Vagina (tissue), 2 donors: ENCODE measurements around the gene KLC4.

Source experiments
- POLR2A ChIP-seq, 2 donors: fragments of 450-650 bp; IDR thresholded peaks; one replicate each; pipeline ENCODE4 v1.6.1; 2017; ENCODE audit warnings: antibody characterized with exemption in 2 of 2, mild to moderate bottlenecking in 2 of 2, moderate library complexity in 2 of 2
- POLR2AphosphoS5 ChIP-seq, 2 donors: sonication (generic); formaldehyde crosslinking; IDR thresholded peaks; one replicate each; pipeline ENCODE4 v1.9.0; 2017; ENCODE audit warnings: antibody characterized with exemption in 2 of 2, mild to moderate bottlenecking in 2 of 2, low read depth in 1 of 2; ENCODE audit not compliant: insufficient read depth in 1 of 2
- TF ChIP-seq, protein P1 (sequence below), 3 experiments: fragments of 450-650 bp in 2 of 3; fragments of 200-600 bp in 1 of 3; sonication (generic) in 1 of 3; IDR thresholded peaks; one replicate each; pipeline ENCODE4 v1.5.1; 2017 to 2019; ENCODE audit warnings: antibody characterized with exemption in 3 of 3, mild to moderate bottlenecking in 2 of 3, moderate library complexity in 2 of 3

- TF ChIP-seq, protein P1, sequence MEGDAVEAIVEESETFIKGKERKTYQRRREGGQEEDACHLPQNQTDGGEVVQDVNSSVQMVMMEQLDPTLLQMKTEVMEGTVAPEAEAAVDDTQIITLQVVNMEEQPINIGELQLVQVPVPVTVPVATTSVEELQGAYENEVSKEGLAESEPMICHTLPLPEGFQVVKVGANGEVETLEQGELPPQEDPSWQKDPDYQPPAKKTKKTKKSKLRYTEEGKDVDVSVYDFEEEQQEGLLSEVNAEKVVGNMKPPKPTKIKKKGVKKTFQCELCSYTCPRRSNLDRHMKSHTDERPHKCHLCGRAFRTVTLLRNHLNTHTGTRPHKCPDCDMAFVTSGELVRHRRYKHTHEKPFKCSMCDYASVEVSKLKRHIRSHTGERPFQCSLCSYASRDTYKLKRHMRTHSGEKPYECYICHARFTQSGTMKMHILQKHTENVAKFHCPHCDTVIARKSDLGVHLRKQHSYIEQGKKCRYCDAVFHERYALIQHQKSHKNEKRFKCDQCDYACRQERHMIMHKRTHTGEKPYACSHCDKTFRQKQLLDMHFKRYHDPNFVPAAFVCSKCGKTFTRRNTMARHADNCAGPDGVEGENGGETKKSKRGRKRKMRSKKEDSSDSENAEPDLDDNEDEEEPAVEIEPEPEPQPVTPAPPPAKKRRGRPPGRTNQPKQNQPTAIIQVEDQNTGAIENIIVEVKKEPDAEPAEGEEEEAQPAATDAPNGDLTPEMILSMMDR (IDR thresholded peaks at IDR 0.05): no peak
- TF ChIP-seq POLR2A (IDR thresholded peaks at IDR 0.05) (no peak), POLR2AphosphoS5 (IDR thresholded peaks at IDR 0.05; ENCODE audit: insufficient read depth in 1 of 2, low read depth in 1 of 2) (no peak)
These were observed 35.0 kb upstream of the KLC4 start for GRCh38 chr6:43024436-43024835.
